LNCAP (cell line): ENCODE measurements around the gene CLEC2A.

Experiments used
- TF ChIP-seq, protein P1 (sequence below): fragments of 450-650 bp; IDR thresholded peaks from 2 replicates; pipeline ENCODE4 v1.5.1; 2017; ENCODE audit warnings: mild to moderate bottlenecking

The CLEC2A gene

GRCh38 chr12:9926876-9927275 is 5.3 kb downstream of the CLEC2A start:
- TF ChIP-seq, protein P1, sequence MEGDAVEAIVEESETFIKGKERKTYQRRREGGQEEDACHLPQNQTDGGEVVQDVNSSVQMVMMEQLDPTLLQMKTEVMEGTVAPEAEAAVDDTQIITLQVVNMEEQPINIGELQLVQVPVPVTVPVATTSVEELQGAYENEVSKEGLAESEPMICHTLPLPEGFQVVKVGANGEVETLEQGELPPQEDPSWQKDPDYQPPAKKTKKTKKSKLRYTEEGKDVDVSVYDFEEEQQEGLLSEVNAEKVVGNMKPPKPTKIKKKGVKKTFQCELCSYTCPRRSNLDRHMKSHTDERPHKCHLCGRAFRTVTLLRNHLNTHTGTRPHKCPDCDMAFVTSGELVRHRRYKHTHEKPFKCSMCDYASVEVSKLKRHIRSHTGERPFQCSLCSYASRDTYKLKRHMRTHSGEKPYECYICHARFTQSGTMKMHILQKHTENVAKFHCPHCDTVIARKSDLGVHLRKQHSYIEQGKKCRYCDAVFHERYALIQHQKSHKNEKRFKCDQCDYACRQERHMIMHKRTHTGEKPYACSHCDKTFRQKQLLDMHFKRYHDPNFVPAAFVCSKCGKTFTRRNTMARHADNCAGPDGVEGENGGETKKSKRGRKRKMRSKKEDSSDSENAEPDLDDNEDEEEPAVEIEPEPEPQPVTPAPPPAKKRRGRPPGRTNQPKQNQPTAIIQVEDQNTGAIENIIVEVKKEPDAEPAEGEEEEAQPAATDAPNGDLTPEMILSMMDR = no peak

DNA sequence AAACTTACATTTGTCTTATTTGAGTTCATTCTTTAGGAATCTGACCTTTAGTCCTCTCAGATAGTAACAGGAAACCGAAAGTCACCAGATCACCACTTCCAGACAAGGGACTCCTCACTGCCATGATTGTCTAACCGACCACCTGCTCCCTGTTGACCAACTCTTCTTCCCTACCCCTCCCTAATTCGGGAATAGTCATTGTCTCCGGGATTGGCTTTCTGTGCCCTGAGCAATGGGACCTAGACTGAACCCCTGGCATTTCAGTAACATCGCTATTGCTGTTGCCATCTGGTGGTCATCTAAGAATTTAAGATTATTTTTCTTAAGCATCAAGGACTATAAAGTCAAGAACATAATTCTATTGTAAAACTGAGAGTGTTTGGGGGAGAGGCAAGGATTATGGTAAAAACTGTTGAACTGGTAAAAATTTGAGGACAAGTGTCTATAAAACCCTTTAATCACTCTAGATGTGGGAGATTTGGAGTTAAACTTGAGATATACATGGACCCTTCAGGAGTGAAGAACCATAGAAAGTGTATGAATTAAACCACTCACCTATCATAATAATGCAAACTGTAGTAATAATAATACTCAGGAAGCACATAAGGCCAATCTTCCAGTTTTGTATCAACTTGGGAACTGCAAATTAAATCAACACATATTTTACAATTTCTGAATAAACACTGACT is 6.3 kb downstream of the CLEC2A start:
- TF ChIP-seq, protein P1 = peak; percentile 58

DNA sequence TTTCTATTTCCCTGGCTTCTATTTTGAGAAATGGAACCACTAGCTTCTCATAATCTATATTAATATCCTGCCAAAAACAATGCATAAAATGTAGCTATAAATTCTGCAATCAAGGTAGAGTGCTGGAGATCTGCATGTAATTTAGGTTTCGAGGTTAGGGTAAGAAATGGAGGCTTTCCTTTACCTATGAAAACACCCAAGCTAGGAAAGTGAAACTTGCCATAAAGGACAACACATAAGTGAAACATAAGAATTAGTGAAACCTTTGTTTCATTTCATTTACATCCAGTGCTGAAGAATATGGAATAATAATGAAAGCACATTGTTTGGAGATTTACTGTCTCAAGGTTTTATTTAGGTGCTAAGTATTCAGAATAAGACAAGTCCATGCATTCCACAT is 9.7 kb downstream of the CLEC2A start:
- TF ChIP-seq, protein P1 = no peak

- TF ChIP-seq, protein P1 = no peak
Observed at GRCh38 chr12:9920451-9920850, 11.7 kb downstream of the CLEC2A start.

GRCh38 chr12:9919443-9919842 is 12.7 kb downstream of the CLEC2A start:
- TF ChIP-seq, protein P1 = no peak

DNA sequence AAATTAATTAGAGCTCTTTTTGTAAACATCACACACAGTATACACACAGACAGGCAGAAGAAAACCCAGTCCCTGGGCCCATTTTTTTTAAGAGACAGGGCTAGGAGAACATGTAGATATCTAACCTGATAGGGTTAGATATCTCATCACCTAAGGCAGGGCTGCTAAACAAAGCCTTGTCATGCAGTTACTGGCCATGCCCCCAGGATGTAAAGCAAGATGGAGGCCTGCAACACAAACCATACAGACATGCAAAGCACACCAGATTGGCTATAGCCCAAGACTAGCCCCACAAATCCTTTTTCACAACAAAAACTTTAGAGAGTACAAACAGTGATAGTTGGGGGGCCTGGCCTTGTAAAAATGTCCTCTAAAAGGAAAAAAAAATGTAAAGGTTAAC is 20.5 kb downstream of the CLEC2A start:
- TF ChIP-seq, protein P1 = no peak

DNA sequence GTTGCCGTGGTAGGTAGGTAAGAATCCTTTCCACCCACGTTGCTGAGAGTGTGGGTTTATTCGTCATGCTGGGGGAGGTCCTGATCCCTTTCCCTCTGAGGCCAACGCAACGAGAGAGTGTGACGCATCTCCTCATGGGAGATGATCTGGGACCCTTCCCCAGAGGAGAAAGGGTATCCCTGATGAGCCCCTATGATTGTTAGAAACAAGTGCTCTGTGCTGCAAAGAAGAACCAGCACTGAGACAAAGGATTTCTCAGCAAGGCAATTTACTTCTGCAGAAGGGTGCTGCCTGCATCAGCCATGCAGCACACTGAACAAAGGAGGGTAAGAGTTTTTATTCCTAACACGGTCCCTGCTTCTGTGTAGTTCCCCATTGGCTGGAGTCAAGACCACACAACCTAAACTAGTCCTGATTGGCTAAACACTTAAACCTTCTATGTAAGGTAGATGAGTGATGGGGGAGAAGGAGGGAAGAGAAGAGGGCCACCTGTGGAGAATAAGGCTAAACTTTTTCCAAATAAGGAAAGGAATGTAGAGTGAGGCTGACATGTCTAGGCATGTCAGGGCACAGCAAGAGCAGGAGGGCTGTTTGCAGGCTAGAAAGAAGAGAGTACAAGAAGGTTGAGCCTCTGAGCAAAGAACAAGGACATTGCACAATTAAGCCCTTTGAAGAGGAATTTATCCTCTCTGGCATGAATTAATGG is 21.3 kb downstream of the CLEC2A start:
- TF ChIP-seq, protein P1 = no peak
